Fibroblast of skin of scalp (primary cell): ENCODE data around the gene PIKFYVE. TPM values are rescaled to one million over a fixed set of nuclear protein-coding genes. Genes with fewer than 3 reads are reported as not detected.
A peak's percentile ranks its signal among the peaks of the same experiment; 100 is the strongest.
"Not testable (repeated sequence)": the region's sequence is repeated elsewhere in the genome, so short reads cannot be mapped to it uniquely, and the experiment has no call there.

Experiments used
- DNase-seq: peaks from one replicate; pipeline ENCODE4 v3.0.0-alpha.2; 2013
- polyA plus RNA-seq, 2 experiments: library from polyadenylated mRNA; unstranded; fragments of 120-200 nt; gene quantifications; one replicate each; pipeline ENCODE4 v1.2.1, GENCODE V29; 2013; ENCODE audit not compliant: insufficient read length in 2 of 2

The PIKFYVE gene, protein sequence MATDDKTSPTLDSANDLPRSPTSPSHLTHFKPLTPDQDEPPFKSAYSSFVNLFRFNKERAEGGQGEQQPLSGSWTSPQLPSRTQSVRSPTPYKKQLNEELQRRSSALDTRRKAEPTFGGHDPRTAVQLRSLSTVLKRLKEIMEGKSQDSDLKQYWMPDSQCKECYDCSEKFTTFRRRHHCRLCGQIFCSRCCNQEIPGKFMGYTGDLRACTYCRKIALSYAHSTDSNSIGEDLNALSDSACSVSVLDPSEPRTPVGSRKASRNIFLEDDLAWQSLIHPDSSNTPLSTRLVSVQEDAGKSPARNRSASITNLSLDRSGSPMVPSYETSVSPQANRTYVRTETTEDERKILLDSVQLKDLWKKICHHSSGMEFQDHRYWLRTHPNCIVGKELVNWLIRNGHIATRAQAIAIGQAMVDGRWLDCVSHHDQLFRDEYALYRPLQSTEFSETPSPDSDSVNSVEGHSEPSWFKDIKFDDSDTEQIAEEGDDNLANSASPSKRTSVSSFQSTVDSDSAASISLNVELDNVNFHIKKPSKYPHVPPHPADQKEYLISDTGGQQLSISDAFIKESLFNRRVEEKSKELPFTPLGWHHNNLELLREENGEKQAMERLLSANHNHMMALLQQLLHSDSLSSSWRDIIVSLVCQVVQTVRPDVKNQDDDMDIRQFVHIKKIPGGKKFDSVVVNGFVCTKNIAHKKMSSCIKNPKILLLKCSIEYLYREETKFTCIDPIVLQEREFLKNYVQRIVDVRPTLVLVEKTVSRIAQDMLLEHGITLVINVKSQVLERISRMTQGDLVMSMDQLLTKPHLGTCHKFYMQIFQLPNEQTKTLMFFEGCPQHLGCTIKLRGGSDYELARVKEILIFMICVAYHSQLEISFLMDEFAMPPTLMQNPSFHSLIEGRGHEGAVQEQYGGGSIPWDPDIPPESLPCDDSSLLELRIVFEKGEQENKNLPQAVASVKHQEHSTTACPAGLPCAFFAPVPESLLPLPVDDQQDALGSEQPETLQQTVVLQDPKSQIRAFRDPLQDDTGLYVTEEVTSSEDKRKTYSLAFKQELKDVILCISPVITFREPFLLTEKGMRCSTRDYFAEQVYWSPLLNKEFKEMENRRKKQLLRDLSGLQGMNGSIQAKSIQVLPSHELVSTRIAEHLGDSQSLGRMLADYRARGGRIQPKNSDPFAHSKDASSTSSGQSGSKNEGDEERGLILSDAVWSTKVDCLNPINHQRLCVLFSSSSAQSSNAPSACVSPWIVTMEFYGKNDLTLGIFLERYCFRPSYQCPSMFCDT (N-terminal part only)
- polyA plus RNA-seq (2013, experiment 1 of 2; ENCODE audit: insufficient read length), result 10.2 TPM
- polyA plus RNA-seq (2013, experiment 2 of 2; ENCODE audit: insufficient read length), result 11.8 TPM

DNA sequence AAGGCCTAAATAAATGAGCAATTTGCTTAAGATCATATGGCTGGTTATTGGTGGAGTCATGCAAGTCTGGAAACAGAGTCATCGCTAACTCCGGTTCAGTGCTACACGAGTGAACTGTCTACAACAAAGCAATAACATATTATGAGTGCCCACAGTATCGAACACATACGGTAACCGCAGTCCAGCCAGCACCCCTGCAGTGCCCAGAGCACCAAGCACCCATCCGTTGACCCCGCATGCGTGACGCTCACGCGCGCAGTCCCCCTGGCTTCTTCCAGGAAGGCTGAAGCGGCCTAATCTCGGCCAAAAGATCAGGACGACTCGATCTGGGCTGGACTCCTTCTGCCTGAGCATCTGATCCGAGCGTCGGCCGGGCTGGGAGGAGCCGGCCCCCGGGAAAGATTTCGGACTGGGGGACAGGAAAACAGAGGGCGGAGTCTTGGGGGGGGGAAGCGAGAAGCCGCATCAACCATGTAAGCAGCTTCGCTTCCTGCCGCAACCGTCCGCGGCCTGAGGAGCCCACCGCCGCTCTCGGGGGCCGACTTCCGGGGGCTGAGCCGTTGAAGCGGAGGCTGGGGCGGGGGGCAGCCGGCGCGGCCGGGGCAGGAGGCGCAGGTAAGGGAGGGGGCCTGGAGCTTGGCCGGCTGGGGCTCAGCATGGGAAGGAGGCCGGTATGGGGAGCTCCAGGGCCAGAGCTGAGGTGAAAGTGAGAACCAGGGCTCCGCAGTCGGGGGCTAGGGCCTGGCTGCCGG is at the start of gene PIKFYVE:
Gene PIKFYVE, plus strand, starts transcription at position 455 of the 752 bp plus-strand sequence. CDS start 5,265 bp downstream, outside the sequence.
- DNase-seq, result peak; percentile 99

DNA sequence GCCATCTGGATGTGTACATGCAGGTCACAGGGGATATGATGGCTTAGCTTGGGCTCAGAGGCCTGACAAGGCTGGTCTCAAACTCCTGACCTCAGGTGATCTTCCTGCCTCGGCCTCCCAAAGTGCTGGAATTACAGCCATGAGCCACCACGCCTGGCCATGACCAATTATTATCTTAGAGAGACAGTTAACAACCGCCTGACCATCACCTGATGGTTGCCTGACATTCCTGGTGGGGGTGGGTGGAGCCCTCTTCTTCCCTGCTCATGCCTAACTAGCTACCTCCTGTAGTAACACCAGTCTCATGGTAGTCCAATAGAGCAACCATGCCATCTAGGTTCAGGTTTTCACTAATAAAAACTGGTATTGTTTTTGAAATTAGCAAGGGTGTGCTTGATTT is 44.2 kb upstream of the PIKFYVE start:
- not testable (repeated sequence) for DNase-seq

DNA sequence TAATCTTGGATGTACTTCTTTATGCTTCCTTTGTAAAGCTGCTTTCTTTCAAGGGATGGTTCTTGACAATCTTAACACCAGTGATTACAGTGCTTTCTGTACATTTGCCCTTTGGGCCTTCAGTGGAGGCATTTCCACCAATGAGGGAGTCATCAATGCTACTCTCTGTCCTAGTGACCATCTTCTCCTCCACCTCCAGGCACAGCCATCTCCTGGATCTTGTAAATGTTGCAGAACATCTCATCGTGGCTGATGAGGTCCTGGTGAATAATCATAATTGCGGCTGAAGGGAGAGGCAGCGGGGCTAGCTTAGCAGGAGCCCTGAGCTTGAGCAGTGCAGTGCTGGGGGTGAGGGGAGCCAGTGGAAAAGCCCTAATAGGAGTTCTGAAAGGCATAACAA is 43.7 kb upstream of the PIKFYVE start:
- peak; percentile 26 for DNase-seq

DNA sequence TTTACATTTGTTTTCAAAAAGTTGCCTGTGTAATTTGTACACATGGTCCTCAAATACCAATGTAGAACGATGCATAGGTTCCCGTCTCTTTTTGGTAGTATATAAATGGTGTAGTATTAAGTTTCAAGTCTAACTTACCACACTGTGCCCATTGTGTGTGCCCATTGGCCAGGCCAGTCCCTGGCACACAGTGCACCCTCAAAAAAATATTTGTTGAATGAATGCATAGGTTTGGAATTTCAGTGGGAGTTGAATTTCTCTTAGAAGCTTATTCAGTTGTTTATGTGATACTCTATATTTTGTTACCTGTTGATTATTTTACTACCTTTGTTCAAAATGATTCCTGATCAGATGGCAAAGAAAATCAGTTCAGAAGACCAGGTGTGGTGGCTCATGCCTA is 41.3 kb upstream of the PIKFYVE start:
- no peak for DNase-seq

DNA sequence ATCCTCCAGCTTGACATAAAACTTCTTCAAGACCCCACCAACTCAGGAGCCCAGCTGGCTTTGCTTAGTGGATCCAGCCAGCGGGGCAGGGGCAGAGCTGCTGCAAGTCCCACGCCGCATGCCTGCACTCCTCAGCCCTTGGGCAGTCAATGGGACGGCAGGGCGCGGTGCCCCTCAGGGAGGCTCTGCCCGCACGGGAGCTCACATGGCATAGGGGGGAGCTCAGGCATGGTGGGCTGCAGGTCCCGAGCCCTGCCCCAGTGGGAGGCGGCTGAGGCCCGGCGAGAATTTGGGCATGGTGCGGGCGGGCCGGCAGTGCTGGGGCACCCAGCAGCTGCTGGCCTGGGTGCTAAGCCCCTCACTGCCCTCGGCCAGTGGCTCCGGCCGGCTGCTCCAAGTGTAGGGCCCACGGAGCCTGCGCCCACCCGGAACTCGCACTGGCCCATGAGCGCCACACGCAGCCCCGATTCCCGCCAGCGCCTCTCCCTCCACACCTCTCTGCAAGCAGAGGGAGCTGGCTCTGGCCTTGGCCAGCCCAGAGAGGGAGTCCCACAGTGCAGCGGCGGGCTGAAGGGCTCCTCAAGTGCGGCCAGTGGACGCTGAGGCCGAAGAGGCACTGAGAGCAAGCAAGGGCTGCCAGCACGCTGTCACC is 38.3 kb upstream of the PIKFYVE start:
- DNase-seq, result no peak

DNA sequence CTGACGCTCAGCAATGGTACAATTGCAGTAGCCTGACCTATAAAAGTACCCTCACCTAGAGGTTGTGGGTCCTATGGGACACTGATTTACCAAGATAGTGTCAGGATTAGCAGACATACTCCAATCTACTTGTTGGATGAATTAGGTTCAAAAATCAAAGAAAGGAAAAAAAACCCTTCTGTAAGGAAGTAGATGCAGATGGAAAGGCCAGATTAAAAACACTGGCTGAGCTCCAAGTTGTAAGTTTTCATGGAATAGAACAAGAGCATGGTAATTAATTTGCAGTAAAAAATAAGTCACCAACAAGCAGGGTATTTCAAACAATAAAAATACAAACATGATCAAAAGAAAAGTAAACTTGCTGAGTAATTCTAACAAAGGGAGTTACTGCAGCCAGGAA is 37.6 kb upstream of the PIKFYVE start:
- DNase-seq, result no peak

DNA sequence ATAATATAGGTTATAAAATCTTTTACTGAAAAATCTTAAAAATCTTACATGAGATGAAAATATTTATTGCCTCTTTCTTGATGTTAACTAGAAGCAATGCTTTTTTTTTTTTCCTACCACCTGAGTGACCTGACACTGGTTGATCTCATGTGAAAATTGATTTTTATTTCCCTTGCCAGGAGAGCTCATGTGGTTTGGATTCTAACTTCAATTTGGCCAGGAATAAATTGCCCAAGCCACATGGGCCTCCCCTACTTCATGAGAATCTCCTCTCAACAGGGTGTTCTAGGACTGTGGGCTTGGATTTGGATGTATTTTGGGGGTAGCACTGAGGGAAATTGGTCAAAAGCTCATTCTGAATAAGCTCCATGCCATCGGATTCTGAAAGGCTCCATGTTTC is 31.3 kb upstream of the PIKFYVE start:
- no peak for DNase-seq

DNA sequence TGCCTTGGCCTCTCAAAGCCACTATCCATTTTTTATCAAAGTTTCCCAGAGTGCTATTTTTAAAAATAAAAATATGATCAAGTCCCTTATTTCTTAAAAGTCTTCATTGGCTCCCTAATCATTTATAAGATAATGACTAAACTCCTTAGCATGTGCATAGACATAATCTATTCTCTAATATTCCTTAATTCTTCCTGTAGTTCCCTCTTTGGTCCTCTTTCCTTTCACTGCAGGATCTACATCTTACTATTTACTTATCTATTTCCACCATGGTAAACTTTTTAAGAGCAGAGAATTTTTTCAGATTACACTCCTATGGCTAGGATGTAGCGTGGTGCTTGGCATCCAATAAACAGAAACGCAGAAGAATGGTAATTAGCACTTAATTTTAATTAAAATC is 30.2 kb upstream of the PIKFYVE start:
- DNase-seq, result no peak

DNA sequence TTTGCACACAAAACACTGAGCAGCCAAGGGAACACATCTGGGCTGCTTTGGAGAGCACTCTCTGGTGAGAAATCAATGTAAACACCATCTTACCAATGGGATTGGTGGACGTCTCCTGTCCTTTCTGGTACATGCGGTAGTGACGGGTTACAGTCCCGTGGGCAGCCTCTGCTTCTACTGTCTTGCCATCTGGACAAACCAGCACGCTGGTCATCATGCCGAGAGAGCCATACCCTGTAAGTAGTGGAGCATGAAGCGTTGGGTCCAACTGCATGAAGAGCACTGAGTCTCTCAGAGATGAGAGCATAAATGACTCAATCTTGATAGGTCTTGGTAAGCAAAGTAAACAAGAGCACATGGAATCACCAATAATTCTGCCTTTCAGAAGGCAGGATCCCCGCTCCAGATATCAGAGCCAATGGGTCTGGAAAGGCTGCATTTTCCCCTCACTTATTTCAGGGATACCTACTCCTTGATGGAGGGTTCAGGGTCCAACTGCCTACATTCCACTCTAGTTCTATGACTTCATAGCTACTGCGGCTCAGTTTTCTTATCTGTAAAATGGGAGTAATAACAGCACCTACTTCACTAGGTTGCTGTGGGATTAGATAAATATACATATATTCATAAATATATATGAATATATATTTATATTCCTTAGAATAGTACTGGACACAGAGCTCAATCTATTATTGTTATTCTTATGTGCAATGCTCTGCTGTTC is 26.1 kb upstream of the PIKFYVE start:
- DNase-seq, result no peak

DNA sequence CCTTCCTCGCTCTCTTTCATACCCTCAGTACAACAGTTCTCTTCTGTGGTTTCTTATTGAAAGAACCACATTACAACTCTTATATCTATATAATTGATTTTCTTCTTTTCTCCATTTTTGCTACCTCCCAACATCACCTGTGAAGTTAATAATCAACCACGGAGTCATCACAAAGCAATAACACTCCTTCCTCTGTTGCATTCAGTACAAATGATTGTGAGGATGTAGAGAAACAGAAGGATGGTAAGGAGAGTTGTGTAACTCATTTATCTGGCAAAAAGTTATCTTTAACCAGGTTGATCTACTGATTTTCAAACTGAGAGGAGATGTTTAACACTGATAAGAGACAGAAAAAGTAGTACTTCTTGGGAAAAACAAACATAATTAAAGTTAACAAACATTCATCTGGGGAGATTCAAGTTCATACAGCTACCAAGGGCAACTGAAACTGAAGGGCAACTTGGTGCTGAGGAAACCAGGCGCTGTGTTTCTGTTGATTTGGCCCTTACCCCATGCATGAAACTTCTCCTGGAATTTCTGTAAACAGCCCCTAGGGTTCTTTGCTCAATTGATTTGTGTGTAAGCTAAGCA is 25.3 kb upstream of the PIKFYVE start:
- DNase-seq, result no peak

DNA sequence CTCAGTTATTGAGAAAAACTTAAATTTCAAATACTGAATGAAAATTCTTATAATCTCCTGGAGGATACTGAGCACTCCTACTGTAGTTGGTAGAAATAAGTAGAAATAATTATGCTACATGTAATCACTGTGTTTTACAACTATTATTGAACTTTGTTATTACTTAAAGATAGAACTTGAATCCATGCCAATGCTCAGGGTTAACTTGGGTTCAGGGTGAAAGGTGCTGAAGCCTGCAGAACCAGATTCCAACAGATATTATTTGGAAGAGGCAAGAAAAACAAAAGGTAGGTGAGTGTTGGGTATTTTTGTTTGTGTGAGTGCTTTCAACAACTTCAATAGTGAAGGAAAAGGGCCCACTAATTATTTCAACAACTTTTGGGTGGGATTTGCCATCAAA is 21.6 kb upstream of the PIKFYVE start:
- DNase-seq, result no peak

DNA sequence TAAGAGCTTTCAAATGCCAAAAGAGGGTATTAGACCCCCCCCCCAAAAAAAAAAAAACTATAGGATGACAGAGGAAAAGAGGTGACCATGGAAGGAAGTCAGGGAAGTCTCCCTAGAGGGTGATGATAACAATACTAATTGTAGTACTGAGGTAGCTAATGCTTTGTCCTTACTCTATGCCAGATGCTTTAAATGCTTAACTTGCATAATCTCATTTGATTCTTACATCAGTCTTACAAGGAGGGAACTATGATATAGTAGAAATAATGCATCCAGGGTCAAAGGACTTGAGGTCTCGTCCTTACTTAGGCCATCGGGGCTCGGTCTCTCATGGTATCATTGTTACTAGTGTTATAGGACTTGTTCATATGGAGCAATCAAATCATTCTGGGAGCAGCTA is 20.3 kb upstream of the PIKFYVE start:
- DNase-seq, result no peak

DNA sequence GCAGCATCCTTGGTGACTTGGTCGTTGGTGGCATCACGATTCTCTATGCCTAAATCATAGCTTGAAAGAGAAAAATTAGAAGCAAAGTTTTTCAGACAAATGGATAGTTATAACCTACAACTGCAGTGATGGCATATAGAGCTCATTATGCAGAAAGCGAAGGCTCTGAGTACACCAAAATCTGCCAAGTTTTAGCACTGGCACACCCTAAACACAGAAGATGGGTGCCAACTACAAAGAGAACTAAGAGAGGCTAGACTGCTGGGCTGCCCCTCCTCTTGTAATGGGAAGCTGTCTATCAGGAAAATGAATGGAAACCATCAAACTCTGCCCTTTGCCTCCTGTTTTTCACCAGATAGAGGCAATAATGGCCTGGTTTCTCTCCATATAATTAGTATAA is 17.5 kb upstream of the PIKFYVE start:
- no peak for DNase-seq

DNA sequence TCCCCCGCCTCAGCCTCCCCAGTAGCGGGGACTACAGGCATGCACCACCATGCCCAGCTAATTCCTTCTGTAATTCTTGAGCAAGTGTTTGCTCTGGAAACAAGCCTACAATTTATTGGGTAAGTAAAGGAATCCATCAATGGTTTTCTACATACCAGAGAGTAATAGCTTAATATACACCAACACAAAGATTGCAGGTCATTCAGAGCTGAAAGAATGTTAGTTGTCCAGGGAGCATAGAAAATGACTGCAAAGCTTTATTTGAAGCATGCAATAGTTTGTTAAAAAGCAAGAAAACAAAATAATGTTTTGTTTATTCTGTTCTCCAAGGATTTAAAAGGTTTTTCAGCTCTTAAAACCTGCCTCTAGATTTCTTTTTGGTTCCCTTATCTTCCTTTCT is 16.8 kb upstream of the PIKFYVE start:
- DNase-seq, result peak; percentile 24

DNA sequence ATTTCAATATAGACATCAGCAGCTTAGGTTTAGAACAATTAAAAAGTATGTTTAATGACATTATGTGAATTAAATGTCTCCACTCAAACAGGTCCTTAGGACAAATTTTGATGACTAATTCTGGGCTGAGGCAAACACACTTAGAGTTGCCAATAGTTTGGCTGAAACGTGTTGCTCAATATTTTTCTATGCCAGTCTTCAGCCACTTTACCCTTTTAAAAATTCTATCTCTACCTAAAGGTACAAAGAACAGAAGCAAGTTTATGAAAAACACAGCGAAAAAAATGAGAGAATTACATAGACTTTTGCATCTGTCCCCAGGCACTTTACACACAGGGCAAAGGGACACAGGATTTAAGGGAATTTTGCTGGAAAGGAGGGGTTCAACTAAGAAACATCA is 15.7 kb upstream of the PIKFYVE start:
- no peak for DNase-seq

DNA sequence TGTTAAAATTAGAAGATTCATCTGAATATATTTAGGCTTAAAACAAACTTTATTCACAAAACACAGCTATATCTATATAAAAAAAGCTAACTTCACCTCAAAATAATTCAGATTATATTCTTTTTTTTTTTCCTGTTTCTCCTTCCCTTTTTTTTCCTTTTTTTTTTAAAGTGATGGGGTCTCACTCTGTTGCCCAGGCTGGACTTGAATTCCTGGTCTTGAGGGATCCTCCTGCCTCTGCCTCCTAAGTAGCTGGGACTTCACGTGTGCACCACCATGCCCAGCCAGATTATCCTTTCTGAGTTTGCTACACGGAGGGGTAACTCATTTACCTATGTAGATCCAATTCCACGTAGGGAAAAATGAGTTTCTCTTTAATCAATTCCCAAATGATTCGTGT is 15.0 kb upstream of the PIKFYVE start:
- no peak for DNase-seq

DNA sequence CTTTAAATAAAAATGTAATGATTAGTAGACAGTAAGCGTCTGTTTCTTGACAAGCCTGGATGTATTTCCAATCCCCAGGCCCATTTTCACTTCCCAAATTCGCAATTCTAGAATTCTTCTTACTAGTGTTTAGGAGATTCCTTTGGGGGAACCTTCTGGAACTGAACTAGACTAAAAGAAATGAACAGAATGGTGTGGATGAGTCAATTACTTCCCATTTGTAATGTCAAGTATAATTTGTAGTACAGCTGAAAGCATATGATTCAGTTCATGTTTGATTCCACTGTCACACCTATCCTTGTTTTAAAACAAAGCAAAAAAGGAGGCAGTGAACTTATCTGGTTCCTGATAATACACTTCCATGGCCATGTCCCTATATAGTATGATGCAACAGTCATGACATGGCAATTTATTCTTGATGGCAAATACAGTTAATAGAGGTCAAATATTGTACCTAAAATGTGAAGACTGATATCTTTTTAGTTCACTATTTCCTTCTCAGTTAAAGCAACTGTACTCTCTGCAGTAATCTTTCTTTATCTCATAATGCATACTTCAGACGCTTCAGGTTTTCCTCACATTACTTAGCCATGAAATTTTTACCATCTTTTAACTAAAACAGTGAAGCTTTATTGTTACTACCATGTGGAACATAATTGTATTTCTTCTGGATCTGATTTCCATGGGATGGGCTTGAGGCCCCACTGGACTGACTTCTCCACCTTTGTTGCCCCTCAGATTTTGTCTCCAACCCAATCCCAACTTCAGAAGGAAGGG is 13.2 kb upstream of the PIKFYVE start:
- no peak for DNase-seq

DNA sequence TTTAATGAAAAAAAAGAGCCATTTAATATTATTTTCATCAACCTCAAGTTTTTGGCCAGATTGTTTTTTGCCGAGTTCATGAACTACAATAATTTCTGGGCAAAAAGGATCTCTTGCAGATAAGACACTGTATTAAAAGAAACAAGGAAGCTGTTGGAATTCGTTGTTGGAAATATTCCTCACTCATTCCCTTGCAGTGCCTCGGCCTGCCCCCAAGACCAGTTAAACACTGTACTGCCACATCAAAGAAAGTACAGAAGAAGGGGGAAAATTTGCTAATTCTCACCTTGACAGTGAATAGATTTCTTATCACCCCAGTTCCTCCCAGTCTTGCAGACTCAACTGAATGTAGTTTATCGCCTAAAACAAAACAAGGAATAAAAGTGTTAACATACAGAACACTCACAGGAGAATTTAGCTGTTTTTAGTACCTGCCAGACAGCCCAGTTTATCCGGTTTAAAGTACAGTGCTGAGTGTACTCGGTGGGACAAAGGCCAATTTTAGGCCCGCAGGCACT is 12.4 kb upstream of the PIKFYVE start:
- DNase-seq, result no peak
